GM12801 (cell line): ENCODE measurements around the gene MYL2.

ENCODE experiments used
- TF ChIP-seq, protein P1 (sequence below): IDR thresholded peaks from one replicate; pipeline ENCODE4 v1.5.1; 2011; ENCODE audit warnings: control low read depth; ENCODE audit not compliant: insufficient read length; ENCODE audit errors: extremely low read depth

MYL2 gene

DNA sequence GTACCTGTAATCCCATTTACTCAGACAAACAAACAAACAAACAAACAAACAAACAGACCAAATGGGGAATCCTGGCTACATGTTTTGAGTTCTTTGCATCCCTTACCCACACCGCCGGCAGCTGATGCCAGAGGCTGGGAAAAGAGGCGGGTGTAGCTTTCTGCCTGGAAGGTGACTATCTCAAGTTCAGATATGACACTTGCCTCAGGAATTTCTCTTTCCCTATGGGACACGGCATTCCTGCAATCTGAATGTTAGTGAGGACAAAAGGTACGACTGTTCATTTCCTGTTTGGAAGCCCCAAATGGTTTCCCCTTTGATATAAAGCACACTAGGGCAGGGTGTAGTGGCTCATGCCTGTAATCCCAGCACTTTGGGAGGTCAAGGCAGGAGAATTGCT is 2.9 kb downstream of the MYL2 start:
- TF ChIP-seq, protein P1, sequence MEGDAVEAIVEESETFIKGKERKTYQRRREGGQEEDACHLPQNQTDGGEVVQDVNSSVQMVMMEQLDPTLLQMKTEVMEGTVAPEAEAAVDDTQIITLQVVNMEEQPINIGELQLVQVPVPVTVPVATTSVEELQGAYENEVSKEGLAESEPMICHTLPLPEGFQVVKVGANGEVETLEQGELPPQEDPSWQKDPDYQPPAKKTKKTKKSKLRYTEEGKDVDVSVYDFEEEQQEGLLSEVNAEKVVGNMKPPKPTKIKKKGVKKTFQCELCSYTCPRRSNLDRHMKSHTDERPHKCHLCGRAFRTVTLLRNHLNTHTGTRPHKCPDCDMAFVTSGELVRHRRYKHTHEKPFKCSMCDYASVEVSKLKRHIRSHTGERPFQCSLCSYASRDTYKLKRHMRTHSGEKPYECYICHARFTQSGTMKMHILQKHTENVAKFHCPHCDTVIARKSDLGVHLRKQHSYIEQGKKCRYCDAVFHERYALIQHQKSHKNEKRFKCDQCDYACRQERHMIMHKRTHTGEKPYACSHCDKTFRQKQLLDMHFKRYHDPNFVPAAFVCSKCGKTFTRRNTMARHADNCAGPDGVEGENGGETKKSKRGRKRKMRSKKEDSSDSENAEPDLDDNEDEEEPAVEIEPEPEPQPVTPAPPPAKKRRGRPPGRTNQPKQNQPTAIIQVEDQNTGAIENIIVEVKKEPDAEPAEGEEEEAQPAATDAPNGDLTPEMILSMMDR, result no peak

DNA sequence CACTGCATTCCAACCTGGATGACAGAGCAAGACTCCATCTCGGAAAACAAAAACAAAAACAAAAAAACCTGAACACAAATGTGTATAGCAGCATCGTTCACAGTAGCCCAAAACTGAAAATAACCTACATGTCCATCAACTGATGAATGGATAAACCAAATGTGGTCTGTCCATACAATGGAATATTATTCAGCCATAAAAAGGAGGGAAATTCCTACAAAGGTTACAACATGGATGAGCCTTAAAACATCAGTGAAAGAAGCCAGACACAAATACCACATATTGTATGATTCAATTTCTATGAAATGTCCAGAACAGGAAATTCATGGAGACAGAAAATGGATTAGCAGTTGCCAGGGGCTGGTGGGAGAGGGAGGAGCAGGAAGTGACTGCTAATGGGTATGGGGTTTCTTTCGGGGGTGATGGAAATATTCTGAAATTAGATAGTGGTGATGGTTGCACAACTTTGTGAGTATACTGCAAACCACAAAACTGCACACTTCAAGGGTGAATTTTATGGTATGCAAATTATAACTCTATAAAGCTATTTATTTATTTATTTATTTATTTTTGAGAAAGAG is 4.0 kb downstream of the MYL2 start:
- TF ChIP-seq, protein P1, result no peak

DNA sequence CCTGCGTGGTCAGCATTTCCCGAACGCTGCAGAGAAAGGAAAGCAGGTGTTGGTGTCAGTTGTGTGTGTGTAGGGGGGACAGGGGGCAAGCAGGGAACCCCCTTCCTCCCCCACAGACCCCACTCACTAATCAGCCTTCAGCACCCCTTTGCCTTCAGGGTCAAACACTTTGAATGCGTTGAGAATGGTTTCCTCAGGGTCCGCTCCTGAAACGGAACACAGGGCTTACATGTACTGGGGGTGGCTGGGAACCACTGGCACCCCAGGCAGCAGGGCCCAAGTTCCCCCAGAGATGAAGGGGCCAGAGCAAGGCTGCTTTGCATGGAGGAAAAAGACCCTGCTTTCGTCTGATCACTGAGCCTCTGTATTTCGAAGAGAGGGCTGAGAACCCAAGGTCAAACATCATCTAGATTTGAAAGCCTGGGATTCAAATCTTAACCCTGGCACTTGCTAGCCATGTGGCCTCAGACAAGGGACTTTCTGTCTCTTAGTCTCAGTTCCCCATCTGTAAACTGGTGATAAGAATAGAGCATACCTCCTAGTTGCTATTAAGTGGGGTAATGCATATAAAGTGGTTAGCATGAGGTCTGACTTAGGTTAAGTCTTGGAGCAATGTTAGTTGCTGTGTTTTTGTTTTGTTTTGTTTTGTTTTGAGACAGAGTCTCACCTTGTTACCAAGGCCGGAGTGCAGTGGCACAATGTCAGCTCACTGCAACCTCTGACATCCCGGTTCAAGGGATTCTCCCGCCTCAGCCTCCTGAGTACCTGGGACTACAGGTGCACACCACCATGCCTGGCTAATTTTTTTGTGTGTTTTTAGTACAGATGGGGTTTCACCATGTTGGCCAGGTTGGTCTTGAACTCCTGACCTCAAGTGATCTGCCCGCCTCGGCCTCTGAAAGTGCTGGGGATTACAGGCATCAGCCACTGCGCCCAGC is 7.0 kb downstream of the MYL2 start:
- TF ChIP-seq, protein P1, result no peak

DNA sequence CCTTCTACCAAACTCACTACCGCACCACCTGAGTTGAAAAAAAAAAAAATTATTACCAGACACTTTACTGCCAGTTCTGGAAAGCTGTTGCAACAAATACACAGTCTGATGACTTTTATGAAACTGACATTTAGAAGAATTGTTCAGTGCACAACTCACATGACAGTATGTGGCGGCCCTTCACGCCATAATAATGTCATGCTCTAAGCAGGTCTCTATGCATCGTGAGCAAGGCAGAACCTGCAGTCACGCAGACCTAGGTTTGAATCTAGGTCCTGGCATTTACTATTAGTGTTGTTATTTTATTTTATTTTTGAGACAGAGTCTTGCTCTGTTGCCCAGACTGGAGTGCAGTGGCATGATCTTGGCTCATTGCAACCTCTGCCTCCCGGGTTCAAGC is 8.1 kb downstream of the MYL2 start:
- TF ChIP-seq, protein P1, result no peak

DNA sequence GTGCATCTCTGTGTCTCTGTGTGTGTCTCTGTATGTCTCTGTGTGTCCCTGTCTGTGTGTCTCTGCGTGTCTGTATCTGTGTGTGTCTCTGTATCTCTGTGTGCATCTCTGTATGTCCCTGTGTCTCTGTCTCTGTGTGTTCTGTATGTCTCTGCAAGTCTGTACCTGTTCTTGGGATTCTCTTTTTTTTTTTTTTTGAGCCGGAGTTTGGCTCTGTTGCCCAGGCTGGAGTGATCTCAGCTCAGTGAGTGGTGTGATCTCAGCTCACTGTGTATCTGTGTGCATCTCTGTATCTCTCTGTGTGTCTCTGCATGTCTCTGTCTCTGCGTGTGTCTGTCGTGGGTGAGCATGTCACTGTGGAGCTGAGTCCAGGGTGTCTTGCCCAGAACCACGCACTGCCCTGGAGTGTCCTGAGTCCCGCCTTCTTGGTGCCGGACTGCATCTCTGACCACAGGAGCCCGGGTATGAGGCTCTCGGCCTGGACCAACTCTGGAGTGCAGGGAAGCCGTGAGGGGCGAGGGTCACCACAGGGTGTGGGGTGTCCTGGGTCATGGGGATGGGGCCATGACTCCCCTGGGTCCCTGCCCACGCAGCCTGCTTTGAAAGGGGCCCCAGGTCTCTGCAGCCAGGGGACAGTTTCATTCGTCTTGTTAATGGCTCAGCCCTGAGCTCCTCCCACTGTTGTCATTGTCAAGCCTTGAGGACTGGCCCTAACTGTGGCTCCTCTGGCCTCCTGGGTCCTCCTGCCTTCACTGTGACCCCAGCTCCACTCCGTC is 11.8 kb downstream of the MYL2 start:
- TF ChIP-seq, protein P1, result no peak

DNA sequence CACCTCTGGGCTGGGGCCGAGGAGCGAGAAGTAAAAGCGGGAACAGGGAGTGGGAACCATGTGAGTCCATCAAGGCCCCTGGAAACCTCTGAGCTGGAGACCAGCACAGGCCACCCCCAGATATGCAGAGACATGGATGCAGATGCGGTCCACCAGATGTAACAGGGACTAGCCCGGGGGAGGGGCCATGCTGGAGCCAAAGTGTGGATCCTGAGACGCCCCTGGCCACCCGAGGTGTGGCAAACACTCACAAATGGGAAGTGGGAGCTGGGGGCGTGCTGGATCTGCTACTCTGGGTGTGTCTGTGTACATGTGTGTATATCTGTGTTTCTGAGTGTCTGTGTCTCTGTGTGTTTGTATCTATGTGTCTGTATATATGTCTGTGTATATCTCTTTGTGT is 12.8 kb downstream of the MYL2 start:
- TF ChIP-seq, protein P1, result no peak

DNA sequence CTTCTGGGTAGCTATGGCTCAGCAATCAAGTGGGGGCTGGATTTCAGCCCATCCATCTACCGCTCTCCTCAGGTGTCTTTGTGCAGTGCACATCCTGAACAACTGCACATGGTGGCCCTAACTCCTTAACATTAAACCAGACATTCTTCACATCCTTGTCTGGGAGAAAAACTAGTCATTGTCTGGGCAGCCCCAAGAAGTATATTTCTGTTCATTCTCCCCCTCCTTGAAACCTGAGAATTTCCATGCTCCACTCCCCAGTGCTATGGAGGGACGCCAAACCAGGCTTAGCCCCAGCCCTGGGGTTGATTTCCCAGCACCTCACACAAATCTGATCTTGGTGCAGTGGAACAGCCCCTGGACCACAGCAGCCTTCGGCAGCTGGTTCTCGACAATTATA is 13.4 kb downstream of the MYL2 start:
- TF ChIP-seq, protein P1, result no peak
